H1 (cell line): Measurements from ENCODE around the gene BRSK2. TPM values are rescaled to one million over a fixed set of nuclear protein-coding genes. Genes with fewer than 3 reads are reported as not detected.

Experiments
- CTCF ChIA-PET: fragments of 300-600 bp; sonication (Branson Sonifier 250); formaldehyde crosslinking; loops from one replicate; lab custom pipeline; 2021; ENCODE audit not compliant: partially characterized antibody; lab: Charles Lee
- POLR2A ChIA-PET: fragments of 300-600 bp; sonication (Branson Sonifier 250); formaldehyde crosslinking; loops from one replicate; lab custom pipeline; 2021; ENCODE audit warnings: inconsistent platforms; ENCODE audit not compliant: partially characterized antibody; lab: Charles Lee
- DNase-seq, 2 experiments: peaks; one replicate each; pipeline versions ENCODE4 v3.0.0 to v3.0.0-alpha.2; 2010 to 2022; ENCODE audit warnings: low spot score in 2 of 2, low read depth in 1 of 2, mixed read lengths in 1 of 2
- FAIRE-seq: peaks from 2 replicates; lab custom pipeline; 2011; peaks lifted over from hg19 to GRCh38; lab: Jason Lieb, UNC
- H2AFZ ChIP-seq: 2 replicates; pipeline ENCODE4 v1.8.1; 2012; ENCODE audit warnings: low read length, inconsistent platforms
- H2AK5ac ChIP-seq: 2 replicates; pipeline ENCODE4 v1.6.1; 2013; ENCODE audit warnings: low read depth, low read length
- H2BK120ac ChIP-seq: replicated peaks from 2 replicates; pipeline ENCODE3; 2013; ENCODE audit warnings: low read depth, low read length, inconsistent platforms
- H2BK12ac ChIP-seq: 2 replicates; pipeline ENCODE4 v1.6.1; 2013; ENCODE audit warnings: low read depth, low read length
- H2BK15ac ChIP-seq: 2 replicates; pipeline ENCODE4 v1.6.1; 2013; ENCODE audit warnings: low read length
- H2BK20ac ChIP-seq: 2 replicates; pipeline ENCODE4 v1.6.1; 2013; ENCODE audit warnings: low read length
- H2BK5ac ChIP-seq: 2 replicates; pipeline ENCODE4 v1.6.1; 2013; ENCODE audit warnings: low read depth, low read length
- H3K14ac ChIP-seq: 2 replicates; pipeline ENCODE4 v1.6.1; 2013; ENCODE audit warnings: inconsistent platforms; ENCODE audit not compliant: insufficient read length
- H3K18ac ChIP-seq: 2 replicates; pipeline ENCODE4 v1.6.1; 2013; ENCODE audit warnings: low read length; ENCODE audit errors: extremely low read depth
- H3K23ac ChIP-seq: 2 replicates; pipeline ENCODE4 v1.6.1; 2013; ENCODE audit warnings: inconsistent platforms; ENCODE audit not compliant: insufficient read length
- H3K23me2 ChIP-seq: 2 replicates; pipeline ENCODE4 v1.6.1; 2013; ENCODE audit warnings: low read depth, low read length
- H3K27ac ChIP-seq: 2 replicates; pipeline ENCODE4 v1.6.1; 2011; ENCODE audit warnings: low read depth, low read length, inconsistent platforms
- H3K27me3 ChIP-seq, 4 experiments: replicated peaks in 1 of 4; 1 replicate in 1 of 4; 2 replicates in 3 of 4; pipeline versions ENCODE4 v1.6.1 to v1.8.1; 2011 to 2013; ENCODE audit warnings: low read length in 3 of 4, mild to moderate bottlenecking in 3 of 4, inconsistent platforms in 2 of 4, mixed read lengths in 2 of 4, moderate library complexity in 1 of 4; ENCODE audit not compliant: control insufficient read depth in 3 of 4, insufficient read depth in 3 of 4; ENCODE audit errors: extremely low read depth in 1 of 4
- H3K36me3 ChIP-seq, 4 experiments: 2 replicates each; pipeline versions ENCODE4 v1.6.1 to v1.8.1; 2011 to 2013; ENCODE audit warnings: mild to moderate bottlenecking in 4 of 4, low read length in 3 of 4, moderate library complexity in 2 of 4, control low read depth in 1 of 4, inconsistent platforms in 1 of 4; ENCODE audit not compliant: insufficient read depth in 4 of 4, control insufficient read depth in 2 of 4
- H3K4ac ChIP-seq: replicated peaks from 2 replicates; pipeline ENCODE3; 2013; ENCODE audit warnings: low read length, low read depth, mixed read lengths, inconsistent platforms; ENCODE audit not compliant: insufficient read length
- H3K4me1 ChIP-seq, 4 experiments: replicated peaks in 1 of 4; 1 replicate in 1 of 4; 2 replicates in 3 of 4; pipeline versions ENCODE4 v1.6.1 to v1.8.1; 2011 to 2013; ENCODE audit warnings: low read length in 3 of 4, inconsistent platforms in 2 of 4, mixed read lengths in 1 of 4; ENCODE audit not compliant: insufficient read depth in 4 of 4, control insufficient read depth in 3 of 4
- H3K4me2 ChIP-seq, 2 experiments: 2 replicates each; pipeline versions ENCODE4 v1.6.1 to v1.8.1; 2011 to 2013; ENCODE audit warnings: low read depth in 2 of 2, low read length in 2 of 2, control low read depth in 1 of 2, inconsistent platforms in 1 of 2, mild to moderate bottlenecking in 1 of 2; ENCODE audit not compliant: insufficient read depth in 1 of 2
- H3K4me3 ChIP-seq, 4 experiments: fragments of 200-600, 300-600 bp in 1 of 4; sonication (generic), shearing (Covaris generic), sonication (Bioruptor Twin) in 1 of 4; 2 replicates each; pipeline versions ENCODE4 v1.5.1 to v1.8.1; 2011 to 2016; ENCODE audit warnings: low read length in 4 of 4, low read depth in 3 of 4, control low read depth in 2 of 4, inconsistent platforms in 2 of 4, mild to moderate bottlenecking in 2 of 4, mixed read lengths in 1 of 4, moderate library complexity in 1 of 4; ENCODE audit not compliant: insufficient read depth in 2 of 4; ENCODE audit errors: extremely low read depth in 1 of 4
- H3K56ac ChIP-seq: replicated peaks from 2 replicates; pipeline ENCODE3; 2013; ENCODE audit warnings: low read depth, mild to moderate bottlenecking, mixed read lengths, low read length, inconsistent platforms; ENCODE audit not compliant: insufficient read length
- H3K79me1 ChIP-seq: 2 replicates; pipeline ENCODE4 v1.6.1; 2013; ENCODE audit warnings: low read depth, low read length, control low read depth
- H3K79me2 ChIP-seq, 2 experiments: 2 replicates each; pipeline versions ENCODE4 v1.6.1 to v1.8.1; 2012 to 2013; ENCODE audit warnings: low read length in 2 of 2, mild to moderate bottlenecking in 2 of 2, inconsistent platforms in 1 of 2; ENCODE audit not compliant: insufficient read depth in 2 of 2, control insufficient read depth in 1 of 2
- H3K9ac ChIP-seq, 4 experiments: replicated peaks in 1 of 4; 1 replicate in 1 of 4; 2 replicates in 3 of 4; pipeline versions ENCODE4 v1.6.1 to v1.8.1; 2011 to 2013; ENCODE audit warnings: low read depth in 3 of 4, low read length in 3 of 4, control low read depth in 2 of 4, mild to moderate bottlenecking in 2 of 4, moderate library complexity in 2 of 4, inconsistent platforms in 1 of 4; ENCODE audit errors: extremely low read depth in 1 of 4
- H3K9me3 ChIP-seq, 2 experiments: 2 replicates each; pipeline versions ENCODE4 v1.6.1 to v1.8.1; 2012 to 2013; ENCODE audit warnings: mild to moderate bottlenecking in 2 of 2, moderate library complexity in 2 of 2, control low read depth in 1 of 2, inconsistent platforms in 1 of 2, low read depth in 1 of 2, low read length in 1 of 2, mixed read lengths in 1 of 2; ENCODE audit not compliant: insufficient read depth in 2 of 2
- H4K20me1 ChIP-seq, 2 experiments: replicated peaks in 1 of 2; 2 replicates each; pipeline versions ENCODE3 to v1.8.1; 2011 to 2013; ENCODE audit warnings: inconsistent platforms in 2 of 2, low read length in 2 of 2, mild to moderate bottlenecking in 1 of 2; ENCODE audit not compliant: insufficient read depth in 2 of 2, control insufficient read depth in 1 of 2
- H4K5ac ChIP-seq: 2 replicates; pipeline ENCODE4 v1.6.1; 2013; ENCODE audit warnings: low read length, low read depth, mixed read lengths, inconsistent platforms; ENCODE audit not compliant: insufficient read length
- H4K8ac ChIP-seq: 2 replicates; pipeline ENCODE4 v1.8.0; 2013; ENCODE audit warnings: mild to moderate bottlenecking, moderate library complexity, low read length, inconsistent platforms; ENCODE audit not compliant: insufficient read depth; ENCODE audit errors: extremely low read depth
- H4K91ac ChIP-seq: replicated peaks from 2 replicates; pipeline ENCODE3; 2013; ENCODE audit warnings: low read length, mixed read lengths, inconsistent platforms; ENCODE audit not compliant: insufficient read length
- EZH2 ChIP-seq: fragments of 200-600 bp; sonication (generic); IDR thresholded peaks from 2 replicates; pipeline ENCODE4 v1.7.1; 2012; ENCODE audit warnings: low read depth, mild to moderate bottlenecking, moderate library complexity, low read length, inconsistent platforms; ENCODE audit not compliant: severe bottlenecking
- YY1 ChIP-seq: IDR thresholded peaks from 2 replicates; pipeline ENCODE4 v1.6.1; 2011; ENCODE audit warnings: low read depth, mild to moderate bottlenecking, low read length
- WGBS, 2 experiments: shearing (Covaris generic) in 1 of 2; methylation state at CpG; one replicate each; pipeline versions ENCODE4 v1.1.6 to v1.1.7; 2013 to 2015; ENCODE audit warnings: low lambda C conversion rate in 2 of 2, mixed read lengths in 2 of 2, inconsistent platforms in 1 of 2, low coverage in 1 of 2, missing lambda C conversion rate in 1 of 2; ENCODE audit not compliant: insufficient replicate concordance in 2 of 2, insufficient coverage in 1 of 2, insufficient read length in 1 of 2; ENCODE audit errors: extremely low coverage in 1 of 2, missing lambda C conversion rate in 1 of 2; 5-methylcytosine and 5-hydroxymethylcytosine counted together
- polyA plus RNA-seq, 7 experiments: library from polyadenylated mRNA; depleted of rRNA in 3 of 7; stranded (reverse) in 5 of 7; unstranded in 2 of 7; fragments of >200 nt in 5 of 7; fragments of 200-250 nt in 2 of 7; gene quantifications; 1 replicate in 5 of 7; 2 replicates in 1 of 7; 4 replicates in 1 of 7; pipeline versions ENCODE4 v1.2.1 to v1.2.3, GENCODE V29; 2011 to 2013; ENCODE audit warnings: missing spikeins in 2 of 7, mixed read lengths in 2 of 7
- total RNA-seq: library from RNA; stranded (reverse); fragmentation: NEBNext Ultra II Directional; extraction: Animal tissue kit (Norgen Biotek cat#: 25700); gene quantifications from 2 replicates; pipeline ENCODE4 v1.2.1, GENCODE V29; 2021
- TF ChIP-seq, protein P1 (sequence below): IDR thresholded peaks from 2 replicates; pipeline ENCODE4 v1.6.1; 2011; ENCODE audit warnings: low read depth, mild to moderate bottlenecking, low read length; ENCODE audit not compliant: insufficient read depth

Gene BRSK2
- total and polyA plus RNA-seq, 2 of the 8 experiments (the other 6 are each of a cell fraction or from before 2014, with no cell fraction given), result 17.3 to 27.1 TPM

DNA sequence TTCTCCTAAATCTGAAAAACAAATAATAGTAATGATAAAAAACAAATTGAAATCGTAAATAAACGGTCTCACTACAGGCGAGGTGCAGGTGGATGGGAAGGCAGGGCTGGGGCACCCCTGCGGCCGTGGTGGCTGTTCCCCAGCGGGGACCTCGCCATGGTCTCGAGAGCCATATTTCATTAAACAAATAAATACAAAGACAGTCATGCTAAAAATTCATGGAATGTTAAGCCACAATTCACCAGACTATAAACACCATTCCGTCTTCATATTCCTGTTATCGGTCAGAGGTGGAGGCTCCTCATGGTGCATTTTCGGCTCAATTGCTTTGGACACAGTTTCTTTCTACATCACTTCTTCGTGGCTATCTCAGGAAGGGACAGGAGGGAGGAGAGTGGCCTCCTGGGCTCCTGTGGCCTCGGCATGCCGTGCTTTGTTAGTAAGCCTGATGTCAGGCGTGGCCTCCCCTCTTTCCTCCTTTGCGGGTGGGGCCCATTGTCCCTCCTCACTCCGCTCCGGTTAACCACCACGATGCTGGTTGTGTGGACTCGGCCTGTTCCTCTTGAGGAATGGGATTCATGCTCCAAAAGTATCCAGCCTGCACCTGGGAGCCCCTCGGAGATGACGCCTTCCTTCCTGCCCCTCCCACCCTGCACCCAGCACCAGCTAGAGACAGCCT, 16.1 kb upstream of the BRSK2 start:
- FAIRE-seq, result no peak
- Histone ChIP-seq H2BK20ac (no peak overlapping the region), H3K27me3 (no peaks in the 10 kb centered on the region), H2BK15ac (no peak overlapping the region), H3K18ac (no peak overlapping the region), H3K27ac (no peak overlapping the region), H4K5ac (no peak overlapping the region), H3K14ac (no peak overlapping the region), H3K4ac (no peak overlapping the region), H3K79me1 (no peaks in the 10 kb centered on the region), H3K4me2 (no peak overlapping the region), H3K23me2 (no peaks in the 10 kb centered on the region), H3K79me2 (no peaks in the 10 kb centered on the region), H2BK12ac (no peak overlapping the region), H2BK120ac (no peak overlapping the region), H3K23ac (no peak overlapping the region), H2BK5ac (no peak overlapping the region), H2AK5ac (no peak overlapping the region), H4K20me1 (no peaks in the 10 kb centered on the region), H3K4me1 (no peaks in the 10 kb centered on the region; a peak in 1 of 7 replicates), H4K91ac (no peak overlapping the region), H3K4me3 (no peak overlapping the region), H3K9me3 (peaks cover 5 to 25% of the 10 kb centered on the region in 2 experiments; a peak in 1 of 4 replicates), H3K36me3 (no peaks in the 10 kb centered on the region), H2AFZ (no peak overlapping the region), H3K9ac (no peak overlapping the region), H4K8ac (no peak overlapping the region), H3K56ac (no peak overlapping the region)
- TF ChIP-seq, protein P1, sequence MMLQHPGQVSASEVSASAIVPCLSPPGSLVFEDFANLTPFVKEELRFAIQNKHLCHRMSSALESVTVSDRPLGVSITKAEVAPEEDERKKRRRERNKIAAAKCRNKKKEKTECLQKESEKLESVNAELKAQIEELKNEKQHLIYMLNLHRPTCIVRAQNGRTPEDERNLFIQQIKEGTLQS, result no peak
- TF ChIP-seq YY1 (no peak), EZH2 (no peak)
- POLR2A ChIA-PET, result interaction anchor here (3.8 kb wide), 1 partner anchor 23 kb away, joined by 12 read pairs; no protein-coding TSS in a partner anchor
- CTCF ChIA-PET, result interaction anchor here (1.7 kb wide), 1 partner anchor 9 kb away, joined by 3 read pairs; no protein-coding TSS in a partner anchor
- 89% methylated on average over 20 of the region's 22 CpGs; no CpG with 5 or more reads in 1 of the 2 experiments for WGBS, 2 experiments
- DNase-seq, result no peak
